ENCODE results near the gene SEMG1. TPM values are rescaled to one million over a fixed set of nuclear protein-coding genes. Genes with fewer than 3 reads are reported as not detected.

SEMG1 gene
- total and polyA plus RNA-seq, 2 donors, result not detected

Other genes with a start within 250 kb of the SEMG1 start
- 12.3 TPM for gene TOMM34, start 246.6 kb upstream of the SEMG1 start, total RNA-seq
- gene TOMM34, start 246.6 kb upstream of the SEMG1 start, polyA plus RNA-seq, result 19.5 TPM
- 37.5 TPM for gene STK4, start 240.5 kb upstream of the SEMG1 start, total RNA-seq
- gene STK4, start 240.5 kb upstream of the SEMG1 start, polyA plus RNA-seq, result 11.6 TPM
- 0.21 TPM for gene KCNS1, start 105.9 kb upstream of the SEMG1 start, total RNA-seq
- 0.16 TPM for gene KCNS1, start 105.9 kb upstream of the SEMG1 start, polyA plus RNA-seq
- 0.26 TPM for gene WFDC5, start 91.9 kb upstream of the SEMG1 start, total RNA-seq
- gene WFDC5, start 91.9 kb upstream of the SEMG1 start, polyA plus RNA-seq, result 0.27 TPM
- gene WFDC12, start 82.6 kb upstream of the SEMG1 start, total RNA-seq, result not detected
- not detected for gene WFDC12, start 82.6 kb upstream of the SEMG1 start, polyA plus RNA-seq
- not detected for gene PI3, start 32.1 kb upstream of the SEMG1 start, total RNA-seq
- not detected for gene PI3, start 32.1 kb upstream of the SEMG1 start, polyA plus RNA-seq
- gene SEMG2, start 14.3 kb downstream of the SEMG1 start, total RNA-seq, result not detected
- gene SEMG2, start 14.3 kb downstream of the SEMG1 start, polyA plus RNA-seq, result not detected
- 6.8 TPM for gene SLPI, start 47.5 kb downstream of the SEMG1 start, total RNA-seq
- 1,815 TPM for gene SLPI, start 47.5 kb downstream of the SEMG1 start, polyA plus RNA-seq
- not detected for gene RBPJL, start 99.8 kb downstream of the SEMG1 start, total RNA-seq
- gene RBPJL, start 99.8 kb downstream of the SEMG1 start, polyA plus RNA-seq, result not detected
- 1.5 TPM for gene MATN4, start 101.3 kb downstream of the SEMG1 start, total RNA-seq
- gene MATN4, start 101.3 kb downstream of the SEMG1 start, polyA plus RNA-seq, result 0.58 TPM
- gene SDC4, start 141.4 kb downstream of the SEMG1 start, total RNA-seq, result 28.9 TPM
- gene SDC4, start 141.4 kb downstream of the SEMG1 start, polyA plus RNA-seq, result 110 TPM
- 19.5 TPM for gene SYS1, start 156.1 kb downstream of the SEMG1 start, total RNA-seq
- 39.4 TPM for gene SYS1, start 156.1 kb downstream of the SEMG1 start, polyA plus RNA-seq
- 0.69 TPM for gene TP53TG5, start 171.3 kb downstream of the SEMG1 start, total RNA-seq
- gene TP53TG5, start 171.3 kb downstream of the SEMG1 start, polyA plus RNA-seq, result 0.96 TPM
- 15.5 TPM for gene DBNDD2, start 201.3 kb downstream of the SEMG1 start, total RNA-seq
- gene DBNDD2, start 201.3 kb downstream of the SEMG1 start, polyA plus RNA-seq, result 194 TPM
- gene PIGT, start 209.1 kb downstream of the SEMG1 start, total RNA-seq, result 30.5 TPM
- gene PIGT, start 209.1 kb downstream of the SEMG1 start, polyA plus RNA-seq, result 121 TPM

Data from urinary bladder (tissue), 2 donors.